Caki2 (cell line): ENCODE measurements around the gene ULBP1. TPM values are rescaled to one million over a fixed set of nuclear protein-coding genes. Genes with fewer than 3 reads are reported as not detected.
"Not testable (repeated sequence)": the region's sequence is repeated elsewhere in the genome, so short reads cannot be mapped to it uniquely, and the experiment has no call there.

ENCODE experiments used
- DNase-seq: peaks from one replicate; pipeline ENCODE4 v3.0.0-alpha.2; 2015; ENCODE audit warnings: low read depth
- in situ Hi-C: cut with HindIII; loops from 2 replicates; pipeline ENCODE4 v1.10.0; 2016; ENCODE audit warnings: low sequenced_read_pairs, low pct_unique_long_range_greater_than_20kb, mixed read lengths
- total RNA-seq: library from RNA; depleted of rRNA; stranded (reverse); fragments of >200 nt; shearing (Covaris generic); gene quantifications from 2 replicates; pipeline ENCODE4 v1.2.3, GENCODE V29; 2014; ENCODE audit warnings: low replicate concordance; rRNA removed

Gene ULBP1
- total RNA-seq, 1 experiment from 2014 or later = 0.57 TPM

DNA sequence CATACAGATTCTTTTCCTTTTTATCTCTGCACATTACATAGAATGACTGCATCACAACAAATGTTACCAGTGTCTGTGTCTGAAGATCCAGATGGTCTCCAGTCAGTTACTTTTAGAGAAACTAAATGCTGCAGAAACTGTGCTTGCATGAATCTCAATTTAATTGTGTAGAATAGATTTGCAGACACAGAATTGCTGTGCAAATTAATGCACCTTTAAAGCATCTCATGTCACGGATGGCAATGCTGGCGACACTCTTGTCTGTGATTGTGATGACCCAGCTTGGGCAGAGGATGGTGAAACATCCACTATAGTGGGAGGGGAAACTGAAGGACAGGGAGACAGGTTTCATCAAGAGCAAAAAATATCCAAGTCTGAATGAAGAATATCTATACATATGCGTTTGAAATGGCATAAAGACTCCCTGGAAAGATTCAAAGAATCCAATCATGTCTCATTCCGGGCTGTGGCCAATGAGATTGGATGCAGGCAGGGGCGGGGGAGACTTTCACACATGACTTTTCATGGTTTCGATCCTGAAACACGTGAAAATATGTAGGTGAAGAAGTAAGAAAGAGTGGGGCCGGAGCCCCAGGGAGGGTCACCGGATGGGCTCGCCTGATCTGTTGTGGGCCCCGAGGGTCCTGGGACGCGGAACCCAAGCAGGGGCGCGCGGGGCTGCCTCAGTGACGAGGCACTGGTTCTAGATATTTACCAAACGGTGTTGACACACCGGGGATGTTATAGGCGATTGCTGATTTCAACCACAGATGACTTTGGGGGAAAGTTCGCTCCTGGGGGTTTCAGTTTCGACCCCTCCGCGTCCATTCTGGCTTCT lies 50.3 kb downstream of the ULBP1 start:
- DNase-seq, in situ Hi-C loops: not testable (repeated sequence)

DNA sequence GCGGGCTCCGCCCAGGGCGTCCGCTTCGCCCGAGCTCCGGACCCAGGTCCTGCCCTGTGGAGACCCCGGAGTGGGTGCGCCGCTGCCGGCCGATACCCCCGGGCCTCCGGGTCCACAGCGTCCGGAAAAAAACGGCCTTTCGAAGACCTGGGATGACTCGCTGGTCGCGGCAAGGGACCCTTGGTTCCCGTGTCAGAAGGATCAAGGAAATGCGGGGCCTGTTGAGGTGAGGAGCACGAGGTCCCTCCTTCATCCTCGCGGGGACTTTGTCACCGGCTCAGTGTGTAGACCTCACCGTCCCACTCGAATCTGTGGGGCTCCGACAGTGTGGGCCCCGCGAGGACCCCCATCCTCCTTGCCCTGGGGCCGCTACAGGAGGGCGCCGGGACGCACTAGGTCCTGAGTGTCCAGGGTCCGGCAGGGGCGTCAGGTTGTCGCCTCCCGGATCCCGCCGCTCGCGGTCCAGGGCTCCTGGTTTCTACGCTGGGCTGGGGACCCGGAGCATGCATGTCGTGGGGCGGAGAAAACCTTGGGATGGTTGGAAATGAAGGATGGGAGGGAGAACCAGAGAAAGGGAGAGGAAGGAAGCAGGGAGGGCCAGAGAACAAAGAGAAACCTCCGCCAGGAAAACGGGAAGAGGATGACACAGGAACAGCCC lies 51.0 kb downstream of the ULBP1 start:
- DNase-seq, in situ Hi-C loops: not testable (repeated sequence)

DNA sequence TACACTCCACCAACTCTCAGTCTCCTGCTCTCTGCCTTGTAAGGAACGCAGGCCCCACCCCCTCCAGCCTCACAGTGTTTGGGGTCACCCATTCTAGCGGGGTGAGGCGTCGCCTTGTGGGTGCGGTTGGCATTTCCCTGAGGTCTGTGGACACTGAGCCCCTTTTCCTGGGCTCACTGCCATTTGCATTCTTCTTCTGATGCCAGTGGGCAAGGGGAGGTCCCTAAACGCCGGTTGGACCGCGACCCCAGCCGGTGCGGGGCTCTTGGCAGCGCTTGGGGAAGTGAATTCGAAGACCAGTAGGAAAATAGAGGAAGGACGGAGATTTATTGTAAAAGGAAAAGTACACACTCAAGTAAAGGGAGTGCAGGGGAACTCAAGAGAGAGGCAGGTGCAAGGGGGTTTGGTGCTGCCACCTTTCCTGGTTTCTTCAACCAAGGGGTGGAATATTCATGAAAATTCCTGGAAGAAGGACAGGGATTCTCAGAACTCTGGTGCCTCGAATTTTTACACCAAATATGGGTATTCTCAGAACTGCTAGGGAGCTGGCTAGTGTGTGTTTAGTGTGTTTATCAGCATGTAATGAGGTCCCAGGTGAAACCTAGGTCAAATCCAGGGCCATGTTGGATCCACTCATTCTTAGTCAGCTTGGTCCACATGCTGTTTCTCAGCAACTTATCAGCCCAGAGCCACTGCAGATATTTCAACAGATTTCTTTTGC lies 51.7 kb downstream of the ULBP1 start:
- DNase-seq, in situ Hi-C loops: not testable (repeated sequence)

DNA sequence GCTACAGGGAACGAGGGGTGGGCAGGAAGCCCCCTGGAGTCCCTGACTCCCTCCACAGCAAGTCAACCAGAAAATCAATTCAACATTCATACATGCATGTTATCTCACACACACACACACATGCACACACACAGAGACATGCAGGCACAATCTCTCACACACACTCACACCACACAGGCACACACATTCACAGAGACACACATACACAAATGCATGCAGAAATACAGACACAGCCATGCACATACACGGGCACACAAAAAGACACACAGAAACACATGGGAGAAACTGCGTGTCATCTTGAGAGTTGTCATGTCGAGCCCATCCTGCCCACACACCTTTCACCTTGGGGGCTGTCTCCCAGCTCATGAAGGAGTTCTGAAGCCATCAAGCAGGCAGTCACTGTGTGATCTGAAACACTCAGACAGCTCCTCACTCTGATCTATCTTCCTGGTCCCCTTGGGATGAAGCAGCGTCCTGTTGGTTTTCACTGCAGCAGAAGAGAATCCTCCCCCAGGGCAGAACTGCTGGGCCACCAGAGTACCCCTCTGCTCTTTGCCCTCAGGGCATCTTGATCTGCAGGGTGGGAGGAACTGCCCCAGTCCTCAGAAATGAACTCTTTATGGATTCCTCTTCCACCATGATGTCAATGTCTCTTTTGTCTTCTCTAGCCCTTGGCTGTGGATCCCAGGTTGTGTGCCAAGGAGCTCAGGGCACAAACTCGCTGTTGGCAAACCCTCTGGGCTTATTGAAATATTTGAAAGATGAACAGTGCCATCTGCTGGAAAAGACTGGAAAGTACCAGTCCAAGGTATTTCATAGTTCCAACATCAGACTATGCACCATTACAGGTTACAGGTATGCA lies 52.8 kb downstream of the ULBP1 start:
- in situ Hi-C loops = no loop called here

DNA sequence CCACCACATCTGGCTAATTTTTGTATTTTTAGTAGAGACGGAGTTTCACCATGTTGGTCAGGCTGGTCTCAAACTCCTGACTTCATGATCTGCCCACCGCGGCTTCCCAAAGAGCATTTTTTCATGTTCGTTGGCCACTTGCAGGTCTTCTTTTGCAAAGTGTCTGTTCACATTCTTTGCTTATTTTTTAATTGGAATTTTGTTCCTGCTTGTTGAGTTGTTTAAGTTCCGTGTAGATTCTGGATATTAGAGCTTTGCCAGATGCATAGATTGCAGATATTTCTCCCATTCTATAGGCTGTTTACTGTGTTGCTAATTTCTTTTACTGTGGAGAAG lies 53.4 kb downstream of the ULBP1 start:
- in situ Hi-C loops, DNase-seq: not testable (repeated sequence)

More for the DNA sequence above, 52.8 kb downstream of the ULBP1 start:
- peak; percentile 23 for DNase-seq

DNA sequence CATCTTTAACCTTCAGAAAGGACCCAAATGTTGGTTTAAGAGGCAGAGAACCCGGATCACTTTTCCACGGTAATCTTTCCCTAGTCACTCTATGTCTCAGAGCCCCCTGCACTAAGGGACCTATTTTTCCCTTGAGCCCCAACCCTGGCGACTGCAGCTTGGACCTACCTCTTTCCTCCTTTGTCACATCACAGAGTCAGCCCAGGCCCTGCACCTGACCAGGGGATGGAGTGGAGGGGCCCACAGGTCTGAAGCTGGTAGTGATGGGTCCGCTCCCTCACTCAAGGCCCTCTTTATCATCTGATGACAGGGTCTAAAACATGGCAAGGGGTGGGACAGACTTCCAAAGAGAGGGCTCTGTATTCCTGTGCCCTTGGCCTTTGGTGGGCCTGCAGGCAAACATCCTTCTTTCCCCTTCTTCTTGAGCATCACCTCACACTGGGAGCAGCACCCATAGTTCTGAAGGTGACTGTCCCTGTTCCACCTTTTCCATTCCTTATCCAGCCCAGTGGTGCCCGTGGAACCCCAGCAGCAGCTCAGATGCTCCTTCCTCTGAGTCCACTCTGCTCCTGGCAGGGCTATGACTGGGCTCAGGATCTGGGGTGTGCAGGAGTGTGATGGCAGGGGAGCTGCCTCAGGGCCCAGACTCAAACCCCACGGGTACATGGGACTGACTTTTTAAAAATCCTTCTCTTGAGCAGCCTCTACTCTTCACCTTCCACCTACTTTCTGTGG lies 55.3 kb downstream of the ULBP1 start:
- no peak for DNase-seq
- in situ Hi-C loops = no loop called here

DNA sequence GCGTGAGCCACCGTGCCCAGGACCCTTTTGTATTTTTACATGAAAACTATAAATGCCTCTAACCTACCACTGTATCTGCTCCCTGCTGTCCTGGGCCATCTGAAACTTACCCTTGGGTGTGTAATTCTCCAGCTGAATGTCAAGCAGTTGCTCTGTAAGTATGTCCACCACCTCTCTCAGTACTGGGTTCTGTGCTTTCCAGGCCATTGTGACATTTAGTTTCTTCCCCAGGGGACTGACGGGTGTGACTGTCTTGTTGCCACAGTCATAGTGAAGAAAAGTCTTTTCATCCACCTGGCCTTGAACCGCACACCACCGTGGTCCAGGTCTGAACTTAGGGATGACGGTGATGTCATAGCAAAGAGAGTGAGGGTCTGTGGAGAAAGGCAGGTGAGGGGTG lies 58.1 kb downstream of the ULBP1 start:
- in situ Hi-C loops, DNase-seq: not testable (repeated sequence)

Other genes with a start within 250 kb of the ULBP1 start
- 5.5 TPM in 2 replicates for gene LATS1, start 245.8 kb upstream of the ULBP1 start, total RNA-seq
- gene NUP43, start 217.4 kb upstream of the ULBP1 start, total RNA-seq = 18.9 and 28.2 TPM in 2 replicates
- gene PCMT1, start 214.2 kb upstream of the ULBP1 start, total RNA-seq = 67.4 and 85.4 TPM in 2 replicates
- 18.8 and 23.2 TPM in 2 replicates for gene LRP11, start 99.6 kb upstream of the ULBP1 start, total RNA-seq
- not detected in 2 replicates for gene RAET1E, start 65.8 kb upstream of the ULBP1 start, total RNA-seq
- gene RAET1G, start 40.8 kb upstream of the ULBP1 start, total RNA-seq = not detected in 2 replicates
- gene ULBP2, start 21.9 kb upstream of the ULBP1 start, total RNA-seq = 7.1 and 8.8 TPM in 2 replicates
- not detected in 2 replicates for gene RAET1L, start 61.6 kb downstream of the ULBP1 start, total RNA-seq
- 9.4 and 18.1 TPM in 2 replicates for gene ULBP3, start 105.2 kb downstream of the ULBP1 start, total RNA-seq
- gene PPP1R14C, start 179.1 kb downstream of the ULBP1 start, total RNA-seq = 14.6 and 28.8 TPM in 2 replicates